HG03039 (cell line): ENCODE data around the gene HIRIP3.
"Not testable (repeated sequence)": the region's sequence is repeated elsewhere in the genome, so short reads cannot be mapped to it uniquely, and the experiment has no call there.

Experiments used
- ATAC-seq: cut with Tn5 transposase; IDR thresholded peaks from one replicate; pipeline ENCODE4 v1.9.1; 2021; ENCODE audit warnings: mild to moderate bottlenecking, moderate library complexity; ENCODE audit not compliant: unreplicated experiment

HIRIP3 gene

GRCh38 chr16:30016555-30017276 lies 21.3 kb upstream of the HIRIP3 start:
- ATAC-seq, result no peak

GRCh38 chr16:30015450-30015849 lies 20.0 kb upstream of the HIRIP3 start:
- not testable (repeated sequence) for ATAC-seq

GRCh38 chr16:30012598-30012997 lies 17.2 kb upstream of the HIRIP3 start:
- not testable (repeated sequence) for ATAC-seq

GRCh38 chr16:30011714-30012504 lies 16.5 kb upstream of the HIRIP3 start:
- ATAC-seq, result no peak

- ATAC-seq, result no peak
Observed at GRCh38 chr16:30010844-30011713, 15.7 kb upstream of the HIRIP3 start, which contains the start of gene DOC2A. Gene DOC2A, minus strand, starts transcription at chr16:30011027. Its CDS starts 805 bp downstream, at chr16:30010222.

- no peak for ATAC-seq
Observed at GRCh38 chr16:30009990-30010843, 14.8 kb upstream of the HIRIP3 start.

- no peak for ATAC-seq
Observed at GRCh38 chr16:30009085-30009862, 13.9 kb upstream of the HIRIP3 start.

- no peak for ATAC-seq
Observed at GRCh38 chr16:30007378-30007895, 12.0 kb upstream of the HIRIP3 start.

GRCh38 chr16:30006659-30007377 lies 11.4 kb upstream of the HIRIP3 start:
- no peak for ATAC-seq

GRCh38 chr16:30006095-30006473 lies 10.7 kb upstream of the HIRIP3 start:
- no peak for ATAC-seq

- no peak for ATAC-seq
Observed at GRCh38 chr16:30005341-30006094, 10.1 kb upstream of the HIRIP3 start.

- ATAC-seq, result no peak
Observed at GRCh38 chr16:30004811-30005242, 9.4 kb upstream of the HIRIP3 start.

GRCh38 chr16:30004424-30004776 lies 9.0 kb upstream of the HIRIP3 start:
- ATAC-seq, result no peak

- no peak for ATAC-seq
Observed at GRCh38 chr16:30003670-30004423, 8.4 kb upstream of the HIRIP3 start.

GRCh38 chr16:30002614-30003346 lies 7.4 kb upstream of the HIRIP3 start:
- ATAC-seq, result no peak
